Measurements from ENCODE around the gene PBX3. TPM values are rescaled to one million over a fixed set of nuclear protein-coding genes. Genes with fewer than 3 reads are reported as not detected.

The PBX3 gene
- total and polyA plus RNA-seq, 9 of the 15 experiments (the other 6 are each of a cell fraction or from before 2014, with no cell fraction given) = 0.14 to 5.8 (median 0.92) TPM

- TF ChIP-seq PHB (CRISPR knock-in tag; IDR thresholded peaks at IDR 0.05) (no peak), CC2D1A (IDR thresholded peaks at IDR 0.05) (no peak), NFE2 (IDR thresholded peaks at IDR 0.05; ENCODE audit: low read depth) (no peak), HDGF (IDR thresholded peaks at IDR 0.05) (no peak), PRDM10 (IDR thresholded peaks at IDR 0.05; ENCODE audit: partially characterized antibody) (no peak), CSDE1 (IDR thresholded peaks at IDR 0.05) (no peak), TSC22D4 (tag; IDR thresholded peaks at IDR 0.05) (no peak), CREM (IDR thresholded peaks at IDR 0.05; ENCODE audit: low read depth) (no peak), SP1 (CRISPR knock-in tag; IDR thresholded peaks at IDR 0.05) (no peak), BCL6 (CRISPR knock-in tag; IDR thresholded peaks at IDR 0.05) (no peak), KLF1 (tag; IDR thresholded peaks at IDR 0.05) (no peak), NCOA4 (IDR thresholded peaks at IDR 0.05; ENCODE audit: partially characterized antibody) (no peak), TAF1 (IDR thresholded peaks at IDR 0.05; ENCODE audit: control insufficient read depth, extremely low read depth, insufficient read depth, low read length, severe bottlenecking) (no peak), SREBF2 (CRISPR knock-in tag; IDR thresholded peaks at IDR 0.05) (no peak)
- in situ Hi-C loops (cut with MboI) (no loop called here), intact Hi-C loops (cut with micrococcal nuclease) (no loop called here)
- Histone ChIP-seq H3K9me1 (ENCODE audit: control insufficient read depth, insufficient read depth, low read length) (no peaks in the 10 kb centered on the region), H3K4me1 (replicated peaks in 1 of 2; ENCODE audit: control insufficient read depth in 2 of 2, insufficient read depth in 2 of 2, low read length in 2 of 2) (no peaks in the 10 kb centered on the region), H3K79me2 (ENCODE audit: control insufficient read depth, insufficient read depth, low read length) (no peaks in the 10 kb centered on the region), H3K9ac (ENCODE audit: insufficient read depth in 1 of 2, low read depth in 2 of 2, low read length in 2 of 2) (no peak overlapping the region), H3K36me3 (ENCODE audit: control insufficient read depth, insufficient read depth, low read length) (no peaks in the 10 kb centered on the region), H4K20me1 (replicated peaks; ENCODE audit: control insufficient read depth, insufficient read depth, low read length) (no peaks in the 10 kb centered on the region), H2AFZ (ENCODE audit: low read depth, low read length) (no peak overlapping the region), H3K4me2 (ENCODE audit: insufficient read depth, low read length) (no peak overlapping the region), H3K27ac (ENCODE audit: extremely low read depth, low read depth, low read length) (no peak overlapping the region), H3K4me3 (no peak overlapping the region), H3K9me3 (replicated peaks; ENCODE audit: control insufficient read depth, insufficient read depth, low read depth, low read length) (no peaks in the 10 kb centered on the region), H3K27me3 (ENCODE audit: control insufficient read depth in 2 of 2, insufficient read depth in 2 of 2, low read length in 2 of 2) (peaks cover 0 to 20% of the 10 kb centered on the region in 2 experiments; a peak in 2 of 5 replicates)
- CTCF ChIA-PET (ENCODE audit: low intra/inter-chr PET ratio) = no interaction called here
- FAIRE-seq (no peak), DNase-seq (ENCODE audit: extremely low read depth in 1 of 4, low spot score in 3 of 4) (no peak), ATAC-seq (no peak)
- POLR2A ChIA-PET = no interaction called here
- 0% methylated on average over 4 of the region's 4 CpGs for WGBS (ENCODE audit: insufficient coverage, low coverage, missing lambda C conversion rate)
- no TSS peak for BruUV-seq (replicated peaks)
Observed at GRCh38 chr9:125974705-125975104, 227.5 kb downstream of the PBX3 start.
